ENCODE measurements around the gene CD247.

DNA sequence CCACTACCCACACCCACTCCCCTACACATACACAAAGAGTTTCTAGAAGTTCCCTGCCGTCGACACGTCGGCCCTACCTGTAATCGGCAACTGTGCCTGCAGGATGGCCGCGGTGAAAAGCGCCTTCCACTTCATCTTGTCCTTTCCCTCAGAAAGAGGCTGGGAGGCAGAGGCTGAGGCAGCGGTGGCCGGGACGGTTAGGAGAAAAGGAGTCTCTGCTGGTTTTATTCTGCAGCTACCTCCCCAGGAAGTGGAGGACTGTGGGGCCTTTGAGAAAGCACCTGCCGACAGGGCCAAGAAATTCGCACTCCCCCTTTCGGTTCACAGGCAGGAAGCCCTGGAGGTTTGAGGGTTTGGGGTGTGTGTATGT, at the start of gene CD247:
- TF ChIP-seq EZH2 (IDR thresholded peaks at IDR 0.05) (no peak), POLR2AphosphoS5 (IDR thresholded peaks at IDR 0.05; ENCODE audit: borderline replicate concordance, low read depth, low read length) (no peak), FOXP2 (optimal IDR thresholded peaks at IDR 0.05; ENCODE audit: control extremely low read depth, extremely low read length, insufficient read depth) (no peak)

Data from SK-N-MC (cell line).